ENCODE measurements around the gene PICK1.
A peak's percentile ranks its signal among the peaks of the same experiment; 100 is the strongest.

PICK1 gene

GRCh38 chr22:38056969-38057891 is at the start of gene PICK1:
TSS of gene PICK1 (plus strand) at chr22:38057404. CDS start at chr22:38057810, 406 bp downstream.
- TF ChIP-seq, protein P1, sequence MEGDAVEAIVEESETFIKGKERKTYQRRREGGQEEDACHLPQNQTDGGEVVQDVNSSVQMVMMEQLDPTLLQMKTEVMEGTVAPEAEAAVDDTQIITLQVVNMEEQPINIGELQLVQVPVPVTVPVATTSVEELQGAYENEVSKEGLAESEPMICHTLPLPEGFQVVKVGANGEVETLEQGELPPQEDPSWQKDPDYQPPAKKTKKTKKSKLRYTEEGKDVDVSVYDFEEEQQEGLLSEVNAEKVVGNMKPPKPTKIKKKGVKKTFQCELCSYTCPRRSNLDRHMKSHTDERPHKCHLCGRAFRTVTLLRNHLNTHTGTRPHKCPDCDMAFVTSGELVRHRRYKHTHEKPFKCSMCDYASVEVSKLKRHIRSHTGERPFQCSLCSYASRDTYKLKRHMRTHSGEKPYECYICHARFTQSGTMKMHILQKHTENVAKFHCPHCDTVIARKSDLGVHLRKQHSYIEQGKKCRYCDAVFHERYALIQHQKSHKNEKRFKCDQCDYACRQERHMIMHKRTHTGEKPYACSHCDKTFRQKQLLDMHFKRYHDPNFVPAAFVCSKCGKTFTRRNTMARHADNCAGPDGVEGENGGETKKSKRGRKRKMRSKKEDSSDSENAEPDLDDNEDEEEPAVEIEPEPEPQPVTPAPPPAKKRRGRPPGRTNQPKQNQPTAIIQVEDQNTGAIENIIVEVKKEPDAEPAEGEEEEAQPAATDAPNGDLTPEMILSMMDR (IDR thresholded peaks at IDR 0.05; ENCODE audit: low read depth, low read length), result no peak
- peak within 1 kb of the TSS; percentile 87 for H3K27ac ChIP-seq
- peak; percentile 92 for DNase-seq
- H3K4me3 ChIP-seq (ENCODE audit: low read depth, low read length), result peak within 1 kb of the TSS; percentile 88
- H3K36me3 ChIP-seq, result peaks cover 16% of the 10 kb centered on the region
- H3K9me3 ChIP-seq (ENCODE audit: severe bottlenecking), result no peaks in the 10 kb centered on the region
- H3K27me3 ChIP-seq (ENCODE audit: insufficient read depth, low read depth, severe bottlenecking), result no peaks in the 10 kb centered on the region

GRCh38 chr22:38009000-38009806 is 48.0 kb upstream of the PICK1 start:
- Histone ChIP-seq H3K27me3 (ENCODE audit: insufficient read depth, low read depth, severe bottlenecking) (no peaks in the 10 kb centered on the region), H3K27ac (no peak overlapping the region), H3K9me3 (ENCODE audit: severe bottlenecking) (no peaks in the 10 kb centered on the region), H3K4me3 (ENCODE audit: low read depth, low read length) (no peak overlapping the region), H3K36me3 (no peaks in the 10 kb centered on the region)
- TF ChIP-seq, protein P1 (IDR thresholded peaks at IDR 0.05; ENCODE audit: low read depth, low read length), result no peak
- no peak for DNase-seq

DNA sequence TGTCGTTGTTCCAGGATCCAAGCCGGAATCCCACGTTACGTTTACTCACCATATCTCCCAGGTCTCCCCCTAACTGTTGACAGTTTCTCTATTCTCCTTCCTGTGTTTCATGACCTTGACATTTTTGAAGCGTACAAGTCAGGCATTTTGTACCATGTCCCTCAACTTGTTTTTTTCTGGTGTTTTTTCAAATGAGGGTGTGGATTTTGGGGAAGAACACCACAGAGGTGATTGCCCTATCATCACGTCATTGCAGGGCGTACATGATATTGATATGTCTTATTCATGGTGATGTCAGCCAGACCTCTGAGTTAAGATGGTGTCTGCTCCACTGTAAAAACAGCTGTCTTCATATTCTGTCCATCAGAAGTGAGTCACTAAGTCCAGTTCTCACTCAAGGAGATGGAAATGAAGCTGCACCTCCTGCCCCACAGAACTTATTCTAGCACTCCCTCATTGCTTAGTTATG is 44.6 kb upstream of the PICK1 start:
- Histone ChIP-seq H3K4me3 (ENCODE audit: low read depth, low read length) (no peak overlapping the region), H3K36me3 (no peaks in the 10 kb centered on the region), H3K27ac (no peak overlapping the region), H3K27me3 (ENCODE audit: insufficient read depth, low read depth, severe bottlenecking) (no peaks in the 10 kb centered on the region), H3K9me3 (ENCODE audit: severe bottlenecking) (no peaks in the 10 kb centered on the region)
- DNase-seq, result no peak
- TF ChIP-seq, protein P1 (IDR thresholded peaks at IDR 0.05; ENCODE audit: low read depth, low read length), result no peak

DNA sequence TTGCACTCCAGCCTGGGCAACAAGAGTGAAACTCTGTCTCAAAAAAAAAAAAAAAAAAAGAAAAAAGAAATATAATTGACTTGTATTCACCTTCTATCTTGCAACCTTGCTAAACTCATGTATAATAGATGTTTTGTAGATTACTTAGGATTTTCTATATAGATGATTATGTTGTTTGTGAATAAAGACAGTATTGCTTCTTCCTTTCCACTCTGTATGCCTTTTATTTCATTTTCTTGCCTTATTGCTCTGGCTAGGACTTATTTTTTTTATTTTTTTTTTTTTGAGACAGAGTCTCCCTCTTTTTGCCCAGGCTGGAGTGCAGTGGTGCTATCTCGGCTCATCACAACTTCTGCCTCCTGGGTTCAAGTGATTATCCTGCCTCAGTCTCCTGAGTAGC is 43.1 kb upstream of the PICK1 start:
- Histone ChIP-seq H3K9me3 (ENCODE audit: severe bottlenecking) (no peaks in the 10 kb centered on the region), H3K36me3 (no peaks in the 10 kb centered on the region), H3K4me3 (ENCODE audit: low read depth, low read length) (no peak overlapping the region), H3K27me3 (ENCODE audit: insufficient read depth, low read depth, severe bottlenecking) (no peaks in the 10 kb centered on the region), H3K27ac (no peak overlapping the region)
- no peak for DNase-seq
- TF ChIP-seq, protein P1 (IDR thresholded peaks at IDR 0.05; ENCODE audit: low read depth, low read length), result no peak

DNA sequence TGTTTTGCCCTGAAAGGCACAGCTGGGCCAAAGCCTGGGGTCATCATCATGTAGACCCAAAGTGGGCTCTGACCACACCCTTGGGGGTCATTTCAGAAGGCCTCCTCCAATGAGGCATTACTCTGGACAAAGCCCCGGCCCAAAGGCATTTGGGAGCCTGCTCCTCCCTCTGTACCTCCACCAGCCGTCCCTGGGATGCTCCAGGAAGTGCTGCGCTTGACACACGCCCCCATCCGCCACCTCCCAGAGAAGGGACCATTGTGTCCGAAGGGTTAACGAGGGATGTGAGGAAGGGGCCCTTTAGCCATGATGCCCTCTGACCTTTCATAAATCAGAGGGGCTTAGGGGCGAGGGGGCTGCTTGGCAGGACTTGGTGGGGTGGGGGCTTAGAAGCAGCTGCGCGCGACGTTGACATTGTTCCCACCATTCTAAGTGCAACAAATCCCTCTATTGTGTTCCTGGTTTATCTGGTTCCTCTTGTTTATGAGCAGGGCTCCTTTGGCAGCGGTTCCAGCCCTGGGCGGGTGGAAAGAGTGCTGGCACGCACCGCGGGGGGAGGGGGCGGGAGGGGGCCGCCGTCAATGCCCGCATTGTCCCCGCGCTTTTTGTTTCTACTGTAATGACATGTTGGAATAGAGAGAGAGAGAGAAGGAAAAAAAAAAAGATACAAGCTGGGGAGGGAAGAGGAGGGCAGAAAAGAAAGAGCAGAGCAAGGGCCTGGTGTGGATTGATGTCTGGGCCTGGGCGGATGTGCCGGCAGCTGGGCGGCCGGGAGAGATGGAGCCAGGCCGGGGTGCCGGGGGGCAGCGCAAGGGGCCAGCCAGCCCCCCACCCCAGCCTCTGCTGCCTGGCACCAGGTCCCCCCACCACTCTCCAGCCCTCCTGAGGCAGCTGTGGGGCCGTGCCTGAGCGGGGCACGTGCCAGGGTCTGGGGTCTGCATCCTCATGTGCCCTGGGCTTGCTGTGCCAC is 40.7 kb upstream of the PICK1 start:
- Histone ChIP-seq H3K36me3 (no peaks in the 10 kb centered on the region), H3K9me3 (ENCODE audit: severe bottlenecking) (no peaks in the 10 kb centered on the region), H3K27me3 (ENCODE audit: insufficient read depth, low read depth, severe bottlenecking) (no peaks in the 10 kb centered on the region), H3K4me3 (ENCODE audit: low read depth, low read length) (no peak overlapping the region), H3K27ac (no peak overlapping the region)
- no peak for DNase-seq
- TF ChIP-seq, protein P1 (IDR thresholded peaks at IDR 0.05; ENCODE audit: low read depth, low read length), result no peak

Data from WERI-Rb-1 (cell line).